Measurements from ENCODE around the gene SEMA5A. TPM values are rescaled to one million over a fixed set of nuclear protein-coding genes. Genes with fewer than 3 reads are reported as not detected.

SEMA5A gene
- total RNA-seq, 2 experiments from 2014 or later = 0.12 TPM

- Mint-ChIP-seq H3K4me1 (no peaks in the 10 kb centered on the region), H3K4me3 (no peak overlapping the region), H3K36me3 (ENCODE audit: low read depth) (no peaks in the 10 kb centered on the region), H3K9me3 (no peaks in the 10 kb centered on the region), H3K27ac (no peak overlapping the region), H3K27me3 (no peaks in the 10 kb centered on the region)
- ChIA-PET CTCF (no interaction called here), POLR2A (no interaction called here)
- no peak for DNase-seq
Measured at GRCh38 chr5:9519537-9519936, 26.3 kb downstream of the SEMA5A start.

- no peaks in the 10 kb centered on the region for H3K27me3 Mint-ChIP-seq
- H3K9me3 Mint-ChIP-seq = no peaks in the 10 kb centered on the region
- no peak overlapping the region for H3K27ac Mint-ChIP-seq
- no peaks in the 10 kb centered on the region for H3K4me1 Mint-ChIP-seq
- DNase-seq = no peak
- ChIA-PET CTCF (no interaction called here), POLR2A (no interaction called here)
- H3K4me3 Mint-ChIP-seq = no peak overlapping the region
- no peaks in the 10 kb centered on the region for H3K36me3 Mint-ChIP-seq (ENCODE audit: low read depth)
Measured at GRCh38 chr5:9516591-9516990, 29.3 kb downstream of the SEMA5A start.

- no peaks in the 10 kb centered on the region for H3K27me3 Mint-ChIP-seq
- no peak overlapping the region for H3K27ac Mint-ChIP-seq
- no peak for DNase-seq
- POLR2A ChIA-PET = no interaction called here
- no peaks in the 10 kb centered on the region for H3K36me3 Mint-ChIP-seq (ENCODE audit: low read depth)
- H3K4me3 Mint-ChIP-seq = no peak overlapping the region
- H3K4me1 Mint-ChIP-seq = no peaks in the 10 kb centered on the region
- CTCF ChIA-PET = no interaction called here
- H3K9me3 Mint-ChIP-seq = no peaks in the 10 kb centered on the region
Measured at GRCh38 chr5:9515436-9515835, 30.4 kb downstream of the SEMA5A start.

GRCh38 chr5:9514968-9515367 lies 30.9 kb downstream of the SEMA5A start:
- Mint-ChIP-seq H3K36me3 (ENCODE audit: low read depth) (no peaks in the 10 kb centered on the region), H3K27ac (no peak overlapping the region), H3K9me3 (no peaks in the 10 kb centered on the region), H3K27me3 (no peaks in the 10 kb centered on the region), H3K4me1 (no peaks in the 10 kb centered on the region), H3K4me3 (no peak overlapping the region)
- ChIA-PET CTCF (no interaction called here), POLR2A (no interaction called here)
- DNase-seq = no peak

GRCh38 chr5:9513827-9514226 lies 32.0 kb downstream of the SEMA5A start:
- POLR2A ChIA-PET = no interaction called here
- Mint-ChIP-seq H3K27me3 (no peaks in the 10 kb centered on the region), H3K36me3 (ENCODE audit: low read depth) (no peaks in the 10 kb centered on the region), H3K27ac (no peak overlapping the region), H3K4me1 (no peaks in the 10 kb centered on the region), H3K4me3 (no peak overlapping the region), H3K9me3 (peaks cover 1% of the 10 kb centered on the region)
- DNase-seq = no peak
- CTCF ChIA-PET = no interaction called here

GRCh38 chr5:9512457-9512856 lies 33.4 kb downstream of the SEMA5A start:
- no peak for DNase-seq
- Mint-ChIP-seq H3K27ac (no peak overlapping the region), H3K4me1 (no peaks in the 10 kb centered on the region), H3K36me3 (ENCODE audit: low read depth) (no peaks in the 10 kb centered on the region), H3K9me3 (peaks cover 4% of the 10 kb centered on the region), H3K4me3 (no peak overlapping the region), H3K27me3 (no peaks in the 10 kb centered on the region)
- CTCF ChIA-PET = no interaction called here
- POLR2A ChIA-PET = no interaction called here

- Mint-ChIP-seq H3K9me3 (peaks cover 4% of the 10 kb centered on the region), H3K4me3 (no peak overlapping the region), H3K4me1 (no peaks in the 10 kb centered on the region), H3K27ac (no peak overlapping the region), H3K36me3 (ENCODE audit: low read depth) (no peaks in the 10 kb centered on the region), H3K27me3 (no peaks in the 10 kb centered on the region)
- ChIA-PET CTCF (no interaction called here), POLR2A (no interaction called here)
- DNase-seq = no peak
Measured at GRCh38 chr5:9507974-9508373, 37.9 kb downstream of the SEMA5A start.

GRCh38 chr5:9505225-9505624 lies 40.6 kb downstream of the SEMA5A start:
- Mint-ChIP-seq H3K9me3 (peaks cover 4% of the 10 kb centered on the region), H3K27me3 (no peaks in the 10 kb centered on the region), H3K36me3 (ENCODE audit: low read depth) (no peaks in the 10 kb centered on the region), H3K4me3 (no peak overlapping the region), H3K27ac (no peak overlapping the region), H3K4me1 (no peaks in the 10 kb centered on the region)
- ChIA-PET CTCF (no interaction called here), POLR2A (no interaction called here)
- DNase-seq = no peak

GRCh38 chr5:9502864-9503263 lies 43.0 kb downstream of the SEMA5A start:
- ChIA-PET POLR2A (no interaction called here), CTCF (no interaction called here)
- Mint-ChIP-seq H3K9me3 (no peaks in the 10 kb centered on the region), H3K27me3 (no peaks in the 10 kb centered on the region), H3K4me1 (no peaks in the 10 kb centered on the region), H3K27ac (no peak overlapping the region), H3K36me3 (ENCODE audit: low read depth) (no peaks in the 10 kb centered on the region), H3K4me3 (no peak overlapping the region)
- no peak for DNase-seq

GRCh38 chr5:9502050-9502834 lies 43.6 kb downstream of the SEMA5A start:
- Mint-ChIP-seq H3K9me3 (no peaks in the 10 kb centered on the region), H3K36me3 (ENCODE audit: low read depth) (no peaks in the 10 kb centered on the region), H3K4me1 (no peaks in the 10 kb centered on the region), H3K27me3 (no peaks in the 10 kb centered on the region), H3K4me3 (no peak overlapping the region), H3K27ac (no peak overlapping the region)
- POLR2A ChIA-PET = no interaction called here
- CTCF ChIA-PET = no interaction called here
- no peak for DNase-seq

- POLR2A ChIA-PET = interaction anchor here (0.6 kb wide), 1 partner anchor 36 kb away, joined by 3 read pairs; no protein-coding TSS in a partner anchor
- no peak overlapping the region for H3K4me3 Mint-ChIP-seq
- no peaks in the 10 kb centered on the region for H3K4me1 Mint-ChIP-seq
- DNase-seq = no peak
- H3K27ac Mint-ChIP-seq = no peak overlapping the region
- CTCF ChIA-PET = no interaction called here
- H3K9me3 Mint-ChIP-seq = no peaks in the 10 kb centered on the region
- H3K27me3 Mint-ChIP-seq = no peaks in the 10 kb centered on the region
- H3K36me3 Mint-ChIP-seq (ENCODE audit: low read depth) = no peaks in the 10 kb centered on the region
Measured at GRCh38 chr5:9500625-9501024, 45.2 kb downstream of the SEMA5A start.

GRCh38 chr5:9500193-9500592 lies 45.7 kb downstream of the SEMA5A start:
- ChIA-PET POLR2A (interaction anchor here (0.6 kb wide), 1 partner anchor 36 kb away, joined by 3 read pairs; no protein-coding TSS in a partner anchor), CTCF (no interaction called here)
- no peak overlapping the region for H3K4me3 Mint-ChIP-seq
- no peak overlapping the region for H3K27ac Mint-ChIP-seq
- H3K36me3 Mint-ChIP-seq (ENCODE audit: low read depth) = no peaks in the 10 kb centered on the region
- no peak for DNase-seq
- H3K4me1 Mint-ChIP-seq = no peaks in the 10 kb centered on the region
- no peaks in the 10 kb centered on the region for H3K27me3 Mint-ChIP-seq
- no peaks in the 10 kb centered on the region for H3K9me3 Mint-ChIP-seq

- ChIA-PET CTCF (no interaction called here), POLR2A (no interaction called here)
- Mint-ChIP-seq H3K4me3 (no peak overlapping the region), H3K4me1 (no peaks in the 10 kb centered on the region), H3K36me3 (ENCODE audit: low read depth) (no peaks in the 10 kb centered on the region), H3K27me3 (no peaks in the 10 kb centered on the region), H3K9me3 (no peaks in the 10 kb centered on the region), H3K27ac (no peak overlapping the region)
- no peak for DNase-seq
Measured at GRCh38 chr5:9499498-9499876, 46.4 kb downstream of the SEMA5A start.
